IPS-18a (cell line): ENCODE measurements around the gene FFAR3.

Experiments used
- H3K27ac ChIP-seq: one replicate; pipeline ENCODE4 v1.5.1; 2013; ENCODE audit warnings: low read length
- H3K27me3 ChIP-seq: one replicate; pipeline ENCODE4 v1.6.1; 2013; ENCODE audit warnings: mild to moderate bottlenecking, low read length; ENCODE audit not compliant: control insufficient read depth, insufficient read depth
- H3K36me3 ChIP-seq: one replicate; pipeline ENCODE4 v1.6.1; 2013; ENCODE audit warnings: low read depth, low read length; ENCODE audit not compliant: control insufficient read depth
- H3K4me1 ChIP-seq: one replicate; pipeline ENCODE4 v1.6.1; 2013; ENCODE audit warnings: low read depth, low read length; ENCODE audit not compliant: control insufficient read depth
- H3K4me3 ChIP-seq: one replicate; pipeline ENCODE4 v1.5.1; 2013; ENCODE audit warnings: low read length
- H3K9ac ChIP-seq: one replicate; pipeline ENCODE4 v1.6.1; 2013; ENCODE audit warnings: mild to moderate bottlenecking, low read length, moderate library complexity
- H3K9me3 ChIP-seq: one replicate; pipeline ENCODE4 v1.6.1; 2013; ENCODE audit warnings: low read depth, low read length; ENCODE audit not compliant: control insufficient read depth

The FFAR3 gene

DNA sequence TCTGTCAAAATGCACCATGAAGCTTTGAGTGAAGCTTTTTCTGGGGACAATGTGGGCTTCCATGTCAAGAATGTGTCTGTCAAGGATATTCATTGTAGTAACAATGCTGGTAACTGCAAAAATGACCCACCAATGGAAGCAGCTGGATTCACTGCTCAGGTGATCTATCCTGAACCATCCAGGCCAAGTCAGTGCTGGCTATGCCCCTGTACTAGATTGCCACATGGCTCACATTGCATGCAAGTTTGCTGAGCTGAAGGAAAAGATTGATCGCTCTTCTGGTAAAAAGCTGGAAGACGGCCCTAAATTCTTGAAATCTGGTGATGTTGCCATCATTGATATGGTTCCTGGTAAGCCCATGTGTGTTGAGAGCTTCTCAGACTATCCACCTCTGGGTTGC, 25.3 kb downstream of the FFAR3 start:
- H3K36me3 ChIP-seq = no peaks in the 10 kb centered on the region
- no peak overlapping the region for H3K27ac ChIP-seq
- H3K4me3 ChIP-seq = no peak overlapping the region
- H3K4me1 ChIP-seq = no peaks in the 10 kb centered on the region
- no peaks in the 10 kb centered on the region for H3K27me3 ChIP-seq
- H3K9me3 ChIP-seq = peaks cover 19% of the 10 kb centered on the region
- no peak overlapping the region for H3K9ac ChIP-seq

DNA sequence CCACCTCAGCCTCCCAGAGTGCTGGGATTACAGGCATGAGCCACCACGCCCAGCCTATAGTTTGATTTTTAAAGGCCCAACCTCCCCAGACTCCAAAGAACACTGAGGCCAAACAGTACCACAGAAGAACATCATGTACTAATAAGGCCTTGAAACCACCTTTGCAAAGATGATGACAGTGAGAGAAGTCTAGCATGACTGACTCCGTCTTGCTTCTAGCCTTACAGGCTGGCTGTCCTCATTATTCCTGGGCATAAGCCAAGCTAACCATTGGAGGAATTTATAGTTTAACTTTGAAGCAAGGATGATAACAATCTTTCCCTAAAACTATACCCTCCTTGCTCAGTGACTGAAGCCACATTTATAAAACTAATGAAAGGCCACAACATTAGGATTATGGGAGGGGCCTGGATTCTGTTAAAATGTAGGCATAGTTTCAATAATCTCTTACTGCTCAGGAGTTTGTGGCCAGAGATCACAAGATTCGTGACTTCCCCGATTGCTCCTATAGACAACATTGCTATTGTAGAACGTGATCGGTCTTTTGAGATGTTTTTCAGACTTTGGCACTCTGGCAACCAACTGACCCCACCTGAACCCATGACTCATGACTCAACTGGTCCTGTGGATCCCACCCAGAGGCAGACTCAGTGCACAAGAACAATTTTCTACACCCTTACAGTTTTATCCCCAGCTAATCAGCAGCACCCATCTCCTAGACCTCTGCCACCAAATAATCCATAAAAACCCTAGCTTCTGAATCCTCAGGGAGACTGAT, 30.2 kb downstream of the FFAR3 start:
- no peak overlapping the region for H3K9ac ChIP-seq
- peaks cover 18% of the 10 kb centered on the region for H3K9me3 ChIP-seq
- H3K4me3 ChIP-seq = no peak overlapping the region
- no peaks in the 10 kb centered on the region for H3K4me1 ChIP-seq
- H3K27ac ChIP-seq = no peak overlapping the region
- no peaks in the 10 kb centered on the region for H3K27me3 ChIP-seq
- no peaks in the 10 kb centered on the region for H3K36me3 ChIP-seq

DNA sequence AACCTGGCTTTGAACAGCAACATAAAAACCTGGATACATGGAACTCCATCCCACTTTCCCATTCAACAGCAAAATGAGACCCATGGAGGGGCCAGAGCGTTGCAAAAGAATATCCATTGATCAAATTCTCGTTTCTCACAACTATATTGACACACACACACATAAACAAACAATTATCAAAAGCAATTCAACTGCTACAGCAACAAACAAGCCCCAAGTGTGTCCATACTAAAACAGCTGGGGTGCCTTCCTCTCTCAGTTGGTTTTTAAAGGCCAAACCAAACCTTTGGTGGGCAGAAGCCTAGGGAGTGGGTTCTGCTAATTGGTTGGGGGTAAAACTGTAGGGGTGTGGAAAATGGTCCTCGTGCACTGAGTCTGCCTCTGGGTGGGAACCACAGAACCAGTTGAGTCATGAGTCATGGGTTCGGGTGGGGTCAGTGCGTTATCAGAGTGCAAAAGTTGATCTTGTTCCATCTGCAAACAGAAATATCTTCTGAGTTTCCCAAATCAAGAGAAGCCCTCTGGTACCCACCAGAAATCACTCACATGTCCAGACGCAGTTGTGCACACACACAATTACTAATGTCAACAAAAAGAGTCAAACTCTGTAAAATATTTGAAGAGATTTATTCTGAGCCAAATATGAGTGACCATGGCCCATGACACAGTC, 31.1 kb downstream of the FFAR3 start:
- Histone ChIP-seq H3K4me3 (no peak overlapping the region), H3K27me3 (no peaks in the 10 kb centered on the region), H3K27ac (no peak overlapping the region), H3K36me3 (no peaks in the 10 kb centered on the region), H3K9me3 (peaks cover 15% of the 10 kb centered on the region), H3K4me1 (no peaks in the 10 kb centered on the region), H3K9ac (no peak overlapping the region)

DNA sequence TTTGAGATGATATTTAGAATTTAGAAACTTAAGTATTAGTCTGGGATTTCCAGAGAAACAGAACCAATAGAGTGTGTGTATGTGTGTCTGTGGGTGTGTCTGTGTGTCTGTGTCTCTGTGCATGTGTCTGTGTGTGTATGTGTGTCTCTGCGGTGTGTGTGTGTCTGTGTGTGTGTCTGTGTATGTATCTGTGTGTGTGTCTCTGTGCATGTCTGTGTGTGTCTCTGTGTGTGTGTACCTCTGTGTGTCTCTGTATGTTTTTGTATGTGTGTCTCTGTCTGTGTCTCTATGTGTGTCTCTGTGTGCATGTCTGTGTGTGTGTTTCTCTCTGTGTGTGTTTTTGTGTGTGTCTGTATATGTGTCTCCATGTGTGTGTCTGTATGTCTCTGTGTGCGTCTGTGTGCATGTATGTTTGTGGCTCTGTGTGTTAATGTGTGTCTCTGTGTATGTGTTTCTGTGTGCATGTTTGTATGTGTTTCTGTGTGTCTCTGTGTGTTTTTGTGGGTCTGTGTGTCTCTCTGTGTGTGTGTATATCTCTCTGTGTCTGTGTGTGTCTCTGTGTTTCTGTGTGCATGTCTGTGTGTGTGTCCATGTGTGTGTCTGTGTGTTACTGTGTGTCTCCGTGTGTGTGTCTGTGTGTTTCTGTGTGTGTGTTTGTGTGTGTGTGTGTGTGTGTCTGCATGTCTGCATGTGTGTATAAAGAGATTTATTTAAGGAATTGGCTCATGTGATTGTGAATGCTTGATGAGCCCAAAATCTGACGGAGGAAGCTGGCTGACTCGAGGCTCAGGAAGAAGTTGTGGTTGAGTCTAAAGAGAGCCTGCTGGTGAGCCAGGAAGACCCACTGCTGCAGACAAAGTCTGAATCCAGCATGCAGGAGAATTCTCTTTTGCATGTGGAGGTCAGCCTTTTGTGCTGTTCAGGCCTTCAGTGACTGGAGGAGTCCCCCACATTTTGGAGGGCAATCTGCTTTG, 34.8 kb downstream of the FFAR3 start:
- no peak overlapping the region for H3K4me3 ChIP-seq
- no peak overlapping the region for H3K27ac ChIP-seq
- H3K4me1 ChIP-seq = no peaks in the 10 kb centered on the region
- H3K9ac ChIP-seq = no peak overlapping the region
- no peaks in the 10 kb centered on the region for H3K27me3 ChIP-seq
- no peaks in the 10 kb centered on the region for H3K36me3 ChIP-seq
- no peaks in the 10 kb centered on the region for H3K9me3 ChIP-seq

DNA sequence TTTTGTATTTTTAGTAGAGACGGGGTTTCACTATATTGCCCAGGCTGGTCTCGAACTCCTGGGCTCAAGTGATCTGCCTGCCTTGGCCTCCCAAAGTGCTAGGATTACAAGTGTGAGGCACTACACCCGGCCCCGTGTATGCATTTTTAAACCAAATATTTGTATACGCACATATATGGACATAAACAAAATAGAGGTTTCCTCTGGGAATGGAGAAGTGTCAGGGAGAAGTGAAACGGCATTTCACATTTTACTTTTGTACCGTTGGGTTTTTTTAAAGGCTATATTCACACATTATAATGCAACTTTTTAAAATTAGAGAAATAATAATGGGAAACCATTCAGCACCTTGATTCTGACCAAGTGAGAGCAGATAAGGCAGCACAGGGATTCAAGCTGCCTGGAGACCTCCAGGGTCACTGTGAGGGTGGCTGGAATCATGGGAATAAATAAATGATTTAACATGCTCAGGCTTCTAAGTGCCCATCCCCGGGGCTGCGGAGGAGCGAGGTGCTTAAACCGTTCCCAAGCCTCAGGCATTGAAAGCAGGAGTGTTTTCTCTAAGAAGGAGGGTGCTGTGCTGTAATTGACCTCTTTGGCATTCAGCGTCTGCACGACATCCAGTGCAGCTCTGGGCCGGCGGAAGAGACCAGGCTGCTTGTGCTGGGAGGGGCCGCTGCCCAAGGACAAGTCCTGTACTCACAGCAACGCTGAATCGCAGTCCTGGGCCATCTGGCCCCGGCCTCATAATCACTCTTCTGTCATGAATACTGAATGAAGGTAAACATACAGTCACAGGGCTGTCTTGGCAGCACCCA, 37.3 kb downstream of the FFAR3 start:
- Histone ChIP-seq H3K4me1 (no peaks in the 10 kb centered on the region), H3K9me3 (no peaks in the 10 kb centered on the region), H3K36me3 (no peaks in the 10 kb centered on the region), H3K27ac (no peak overlapping the region), H3K4me3 (no peak overlapping the region), H3K9ac (no peak overlapping the region), H3K27me3 (no peaks in the 10 kb centered on the region)

DNA sequence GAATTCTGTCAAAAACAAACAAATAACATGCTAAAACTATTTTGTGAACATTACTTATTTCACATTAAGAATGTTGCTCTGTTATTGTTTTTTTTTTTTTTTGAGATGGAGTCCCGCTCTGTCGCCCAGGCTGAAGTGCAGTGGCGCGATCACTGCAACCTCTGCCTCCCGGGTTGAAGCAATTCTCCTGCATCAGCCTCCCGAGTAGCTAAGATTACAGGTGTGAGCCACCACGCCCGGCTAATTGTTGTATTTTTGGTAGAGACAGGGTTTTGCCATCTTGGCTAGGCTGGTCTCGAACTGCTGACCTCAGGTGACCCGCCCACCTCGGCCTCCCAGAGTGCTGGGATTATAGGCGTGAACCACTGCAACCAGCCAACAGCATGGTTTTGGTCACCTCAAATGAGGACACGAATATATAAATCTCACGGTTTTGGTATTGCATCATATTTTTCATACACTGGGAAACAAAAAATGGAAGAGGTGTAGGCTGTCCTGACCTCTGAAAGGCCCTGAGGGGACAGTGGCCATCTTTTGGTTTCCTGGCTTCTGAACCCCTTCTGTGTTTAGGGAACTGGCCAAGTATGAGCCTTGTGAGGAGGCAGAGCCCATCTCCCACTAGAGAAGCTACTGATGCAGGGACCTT, 38.1 kb downstream of the FFAR3 start:
- Histone ChIP-seq H3K27me3 (no peaks in the 10 kb centered on the region), H3K36me3 (no peaks in the 10 kb centered on the region), H3K9me3 (no peaks in the 10 kb centered on the region), H3K9ac (no peak overlapping the region), H3K4me3 (no peak overlapping the region), H3K4me1 (no peaks in the 10 kb centered on the region), H3K27ac (no peak overlapping the region)

DNA sequence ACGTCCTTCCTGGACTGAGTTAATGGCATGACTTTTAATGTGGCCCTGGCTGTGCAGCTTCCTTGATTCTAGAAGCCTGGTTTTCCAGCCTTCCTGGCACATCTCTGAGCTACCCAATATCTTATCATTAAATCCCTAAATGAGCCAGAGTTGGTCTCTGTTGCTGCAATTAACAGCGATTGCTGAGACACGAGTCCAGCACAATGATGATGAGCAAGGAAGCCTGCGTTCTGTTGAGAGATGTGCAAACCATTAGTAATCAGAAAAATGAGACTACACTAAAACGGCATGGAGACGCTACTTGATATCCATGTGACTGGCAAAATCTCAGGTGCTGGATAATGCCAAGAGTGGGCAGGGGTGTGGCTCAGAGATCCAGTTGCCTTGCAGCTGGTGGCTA, 38.8 kb downstream of the FFAR3 start:
- Histone ChIP-seq H3K27me3 (no peaks in the 10 kb centered on the region), H3K9me3 (no peaks in the 10 kb centered on the region), H3K4me1 (no peaks in the 10 kb centered on the region), H3K9ac (no peak overlapping the region), H3K4me3 (no peak overlapping the region), H3K36me3 (no peaks in the 10 kb centered on the region), H3K27ac (no peak overlapping the region)

DNA sequence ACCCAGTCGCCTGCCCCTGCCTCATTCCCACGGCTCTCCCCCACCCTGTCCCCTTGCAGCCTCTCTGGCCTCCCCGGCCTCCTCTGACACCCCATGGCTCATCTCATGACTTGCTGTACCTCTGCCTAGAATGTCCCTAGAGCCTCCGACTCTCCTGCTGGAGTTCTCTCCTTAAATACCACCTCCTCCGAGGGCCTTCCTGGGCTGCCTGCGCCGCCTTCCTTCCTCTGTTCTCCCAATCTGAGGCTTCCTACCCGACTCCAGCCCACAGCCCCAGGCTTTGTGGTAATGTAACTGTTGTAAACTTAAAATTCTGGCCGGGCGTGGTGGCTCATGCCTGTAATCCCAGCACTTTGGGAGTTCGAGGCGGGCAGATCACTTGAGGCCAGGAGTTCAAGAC, 40.3 kb downstream of the FFAR3 start:
- Histone ChIP-seq H3K4me1 (no peaks in the 10 kb centered on the region), H3K36me3 (no peaks in the 10 kb centered on the region), H3K9ac (no peak overlapping the region), H3K27ac (no peak overlapping the region), H3K27me3 (no peaks in the 10 kb centered on the region), H3K4me3 (no peak overlapping the region), H3K9me3 (no peaks in the 10 kb centered on the region)

DNA sequence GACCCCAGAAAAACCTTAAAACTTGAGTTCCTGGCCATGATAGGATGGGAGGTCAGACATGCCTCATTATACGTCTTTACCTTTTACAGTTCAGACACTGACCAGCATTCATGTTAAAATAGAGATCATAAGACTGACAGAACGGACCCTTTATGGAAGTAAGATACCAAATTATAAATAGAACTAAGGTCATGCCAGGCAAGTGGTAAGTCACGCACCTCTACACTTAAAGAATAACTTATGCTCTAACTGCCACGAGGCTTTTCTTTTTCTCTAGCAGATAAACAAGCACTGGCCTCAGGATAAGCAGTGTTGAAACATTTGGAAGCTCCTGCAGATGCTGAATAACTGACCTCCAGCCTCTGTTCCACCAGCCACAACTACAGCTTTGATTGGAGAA, 41.0 kb downstream of the FFAR3 start:
- H3K9me3 ChIP-seq = no peaks in the 10 kb centered on the region
- no peak overlapping the region for H3K4me3 ChIP-seq
- H3K9ac ChIP-seq = no peak overlapping the region
- no peaks in the 10 kb centered on the region for H3K36me3 ChIP-seq
- no peaks in the 10 kb centered on the region for H3K4me1 ChIP-seq
- H3K27ac ChIP-seq = no peak overlapping the region
- no peaks in the 10 kb centered on the region for H3K27me3 ChIP-seq

DNA sequence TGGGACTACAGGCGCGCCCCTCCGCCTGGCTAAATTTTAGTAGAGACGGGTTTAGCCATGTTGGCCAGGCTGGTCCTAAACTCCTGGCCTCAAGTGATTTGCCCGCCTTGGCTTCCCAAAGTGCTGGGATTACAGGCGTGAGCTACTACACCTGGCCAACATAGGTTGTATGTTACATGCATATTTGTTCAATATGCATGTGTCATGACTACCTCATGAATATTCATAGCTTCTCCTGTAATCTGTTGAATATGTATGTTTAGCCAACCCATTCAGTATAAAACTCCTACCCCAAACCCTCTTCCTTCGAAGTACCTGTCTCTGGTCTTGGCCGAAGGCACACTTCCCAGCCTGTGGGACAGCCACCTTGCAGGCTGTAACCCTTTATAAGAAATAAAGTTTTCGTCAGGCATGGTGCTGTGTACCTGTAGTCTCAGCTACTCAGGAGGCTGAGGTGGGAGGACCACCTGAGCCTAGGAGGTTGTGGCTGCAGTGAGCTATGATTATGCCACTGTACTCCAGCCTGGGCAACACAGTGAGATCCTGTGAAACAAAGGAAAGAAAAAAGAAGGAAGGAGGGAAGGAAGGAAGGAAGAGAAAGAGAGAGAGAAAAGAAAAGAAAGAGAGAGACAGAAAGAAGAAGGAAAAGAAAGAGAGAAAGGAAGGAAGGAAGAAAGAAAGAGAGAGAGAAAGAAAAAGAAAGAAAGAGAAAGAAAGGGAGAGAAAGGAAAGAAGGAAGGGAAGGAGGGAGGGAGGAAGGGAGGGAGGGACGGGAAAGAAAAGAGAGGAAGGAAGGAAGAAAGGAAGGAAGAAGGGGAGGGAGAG, 41.9 kb downstream of the FFAR3 start:
- Histone ChIP-seq H3K27ac (no peak overlapping the region), H3K4me3 (no peak overlapping the region), H3K36me3 (no peaks in the 10 kb centered on the region), H3K9ac (no peak overlapping the region), H3K27me3 (no peaks in the 10 kb centered on the region), H3K4me1 (no peaks in the 10 kb centered on the region), H3K9me3 (no peaks in the 10 kb centered on the region)
